A549 treated with Mapracorat at 1 μM for 4 hours (cell line): Measurements from ENCODE around the gene PSPN. TPM values are rescaled to one million over a fixed set of nuclear protein-coding genes. Genes with fewer than 3 reads are reported as not detected.

ENCODE experiments used
- total RNA-seq: library from RNA; stranded (reverse); fragments of 200-300 nt; extraction: Qiagen RNA extraction; gene quantifications from 5 replicates; pipeline ENCODE4 v1.2.3, GENCODE V29; 2022

The PSPN gene, protein sequence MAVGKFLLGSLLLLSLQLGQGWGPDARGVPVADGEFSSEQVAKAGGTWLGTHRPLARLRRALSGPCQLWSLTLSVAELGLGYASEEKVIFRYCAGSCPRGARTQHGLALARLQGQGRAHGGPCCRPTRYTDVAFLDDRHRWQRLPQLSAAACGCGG
- total RNA-seq: 0.49 to 1.4 TPM (median 0.70 TPM) in 5 replicates

GRCh38 chr19:6375411-6376010 is at the start of gene PSPN:
Gene PSPN (minus strand): TSS chr19:6375933. CDS start chr19:6375849, 84 bp downstream.

DNA sequence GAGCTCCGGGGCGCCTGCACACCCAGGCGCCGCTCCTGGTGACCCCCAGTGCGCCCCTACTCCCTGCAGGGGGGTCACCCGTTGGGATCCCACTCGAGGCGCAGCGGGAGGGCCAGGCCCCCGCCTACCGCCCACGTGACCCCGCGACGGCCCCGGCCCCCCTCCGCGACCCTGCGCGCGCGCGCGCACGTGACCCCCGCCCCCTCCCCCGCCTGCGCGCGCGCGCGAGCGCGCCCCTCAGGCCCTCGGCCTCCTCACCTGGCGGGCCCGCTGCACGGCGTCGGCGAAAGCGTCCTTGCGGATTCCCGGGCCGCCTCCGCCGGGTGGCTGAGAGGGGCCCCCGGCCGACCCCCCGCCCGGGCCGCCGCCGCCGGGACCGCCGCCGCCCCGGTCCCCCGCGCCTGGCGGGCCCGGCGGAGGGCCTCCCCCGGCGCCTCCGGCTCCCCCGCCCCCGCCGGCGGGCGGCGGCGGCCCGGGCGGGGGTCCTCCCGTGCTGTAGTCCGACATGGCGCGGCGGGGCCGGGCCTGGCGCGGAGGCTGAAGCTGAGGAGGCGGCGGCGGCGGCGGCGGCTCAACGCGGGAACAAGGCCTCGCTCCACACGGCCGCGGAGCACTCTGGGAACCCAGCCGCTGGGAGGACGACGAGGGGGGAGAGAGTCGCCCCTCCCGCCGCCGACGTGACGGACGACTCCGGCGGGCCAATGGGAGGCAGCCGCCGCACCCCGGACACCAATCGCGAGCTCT is 48.6 kb upstream of the PSPN start, which contains the start of gene KHSRP:
Gene KHSRP, minus strand, starts transcription at position 617 of the 744 bp plus-strand sequence. Its CDS starts 110 bp downstream, at position 507.

GRCh38 chr19:6393074-6393982 is 17.6 kb upstream of the PSPN start, which contains the start of gene GTF2F1:
Gene GTF2F1 (minus strand): TSS chr19:6393164. CDS start chr19:6392995, 169 bp downstream.

GRCh38 chr19:6372594-6373095 is 3.1 kb downstream of the PSPN start, which contains the start of gene ALKBH7:
Gene ALKBH7 (plus strand): TSS chr19:6372794. CDS start chr19:6372821, 27 bp downstream.

GRCh38 chr19:6333439-6333838 is 42.3 kb downstream of the PSPN start, which contains the start of gene ACER1:
Gene ACER1 (minus strand): TSS chr19:6333612. CDS start chr19:6333551, 61 bp downstream.

Other genes with a start within 250 kb of the PSPN start
- not detected in 5 replicates for gene ACSBG2, start 240.3 kb downstream of the PSPN start, total RNA-seq
- gene MLLT1, start 96.0 kb downstream of the PSPN start, total RNA-seq: 14.8 to 22.9 TPM (median 22.0 TPM) in 5 replicates
- not detected in 5 replicates for gene ACER1, start 42.3 kb downstream of the PSPN start, total RNA-seq
- gene CLPP, start 14.4 kb downstream of the PSPN start, total RNA-seq: 45.3 to 80.1 TPM (median 73.9 TPM) in 5 replicates
- 19.0 to 38.7 TPM (median 36.4 TPM) in 5 replicates for gene ALKBH7, start 3.1 kb downstream of the PSPN start, total RNA-seq
- 55.0 to 61.2 TPM (median 58.0 TPM) in 5 replicates for gene GTF2F1, start 17.2 kb upstream of the PSPN start, total RNA-seq
- gene KHSRP, start 48.9 kb upstream of the PSPN start, total RNA-seq: 182 to 207 TPM (median 198 TPM) in 5 replicates
- gene SLC25A41, start 57.8 kb upstream of the PSPN start, total RNA-seq: 0.11 to 0.20 TPM (median 0.17 TPM) in 4 of 5 replicates, not detected in the other
- 15.3 to 19.4 TPM (median 18.5 TPM) in 5 replicates for gene SLC25A23, start 83.9 kb upstream of the PSPN start, total RNA-seq
- gene CRB3, start 88.3 kb upstream of the PSPN start, total RNA-seq: 3.1 to 5.0 TPM (median 4.8 TPM) in 5 replicates
- gene DENND1C, start 105.9 kb upstream of the PSPN start, total RNA-seq: 0.22 to 0.33 TPM (median 0.24 TPM) in 5 replicates
- 6.0 to 7.6 TPM (median 6.5 TPM) in 5 replicates for gene TUBB4A, start 126.4 kb upstream of the PSPN start, total RNA-seq
- 2.9 to 6.0 TPM (median 4.5 TPM) in 5 replicates for gene TNFSF9, start 155.1 kb upstream of the PSPN start, total RNA-seq
- gene CD70, start 215.2 kb upstream of the PSPN start, total RNA-seq: 14.3 to 24.3 TPM (median 22.8 TPM) in 5 replicates